H1 (cell line): ENCODE measurements around the gene EVA1B. TPM values are rescaled to one million over a fixed set of nuclear protein-coding genes. Genes with fewer than 3 reads are reported as not detected.

ENCODE experiments used
- polyA plus RNA-seq, 7 experiments: library from polyadenylated mRNA; depleted of rRNA in 3 of 7; stranded (reverse) in 5 of 7; unstranded in 2 of 7; fragments of >200 nt in 5 of 7; fragments of 200-250 nt in 2 of 7; gene quantifications; 1 replicate in 5 of 7; 2 replicates in 1 of 7; 4 replicates in 1 of 7; pipeline versions ENCODE4 v1.2.1 to v1.2.3, GENCODE V29; 2011 to 2013; ENCODE audit warnings: missing spikeins in 2 of 7, mixed read lengths in 2 of 7
- total RNA-seq: library from RNA; stranded (reverse); fragmentation: NEBNext Ultra II Directional; extraction: Animal tissue kit (Norgen Biotek cat#: 25700); gene quantifications from 2 replicates; pipeline ENCODE4 v1.2.1, GENCODE V29; 2021
- TF ChIP-seq, protein P1 (sequence below): fragments of 300-600 bp; sonication (generic); IDR thresholded peaks from 2 replicates; pipeline ENCODE4 v1.7.1; 2012; ENCODE audit warnings: low read length, moderate library complexity, mild to moderate bottlenecking, inconsistent platforms; ENCODE audit not compliant: insufficient replicate concordance

The EVA1B gene
- total and polyA plus RNA-seq, 2 of the 8 experiments (the other 6 are each of a cell fraction or from before 2014, with no cell fraction given): 10.0 to 19.9 TPM

DNA sequence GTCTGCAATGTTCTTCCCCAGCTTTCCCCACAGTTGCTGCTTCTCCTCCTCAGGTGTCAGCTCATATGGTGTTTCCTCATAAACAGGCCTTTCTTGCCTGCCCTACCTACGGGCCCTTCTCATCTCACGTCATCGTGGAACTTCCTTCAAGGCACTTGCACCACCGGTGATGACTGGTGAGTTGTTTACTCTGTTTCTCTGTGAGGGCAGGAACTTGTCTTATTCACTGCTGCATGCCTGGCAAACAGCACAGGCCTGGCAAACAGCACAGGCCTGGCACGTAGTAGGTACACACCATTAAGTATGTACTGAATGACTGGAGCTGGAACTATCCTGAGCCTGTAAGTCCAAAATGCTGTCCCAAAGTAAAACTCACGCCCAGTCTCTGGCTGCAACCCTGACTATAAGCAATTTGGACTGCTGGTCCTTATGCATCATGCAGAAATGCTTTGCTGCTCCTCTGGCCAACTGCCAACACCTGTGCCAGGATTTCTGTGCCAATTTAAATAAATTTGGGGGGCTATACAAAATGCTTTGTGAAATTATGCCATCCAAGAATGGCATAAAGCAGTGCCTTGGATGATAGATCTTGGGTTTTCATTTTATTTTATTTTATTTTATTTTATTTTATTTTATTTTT lies 36.6 kb upstream of the EVA1B start (continued):
- TF ChIP-seq, protein P1, sequence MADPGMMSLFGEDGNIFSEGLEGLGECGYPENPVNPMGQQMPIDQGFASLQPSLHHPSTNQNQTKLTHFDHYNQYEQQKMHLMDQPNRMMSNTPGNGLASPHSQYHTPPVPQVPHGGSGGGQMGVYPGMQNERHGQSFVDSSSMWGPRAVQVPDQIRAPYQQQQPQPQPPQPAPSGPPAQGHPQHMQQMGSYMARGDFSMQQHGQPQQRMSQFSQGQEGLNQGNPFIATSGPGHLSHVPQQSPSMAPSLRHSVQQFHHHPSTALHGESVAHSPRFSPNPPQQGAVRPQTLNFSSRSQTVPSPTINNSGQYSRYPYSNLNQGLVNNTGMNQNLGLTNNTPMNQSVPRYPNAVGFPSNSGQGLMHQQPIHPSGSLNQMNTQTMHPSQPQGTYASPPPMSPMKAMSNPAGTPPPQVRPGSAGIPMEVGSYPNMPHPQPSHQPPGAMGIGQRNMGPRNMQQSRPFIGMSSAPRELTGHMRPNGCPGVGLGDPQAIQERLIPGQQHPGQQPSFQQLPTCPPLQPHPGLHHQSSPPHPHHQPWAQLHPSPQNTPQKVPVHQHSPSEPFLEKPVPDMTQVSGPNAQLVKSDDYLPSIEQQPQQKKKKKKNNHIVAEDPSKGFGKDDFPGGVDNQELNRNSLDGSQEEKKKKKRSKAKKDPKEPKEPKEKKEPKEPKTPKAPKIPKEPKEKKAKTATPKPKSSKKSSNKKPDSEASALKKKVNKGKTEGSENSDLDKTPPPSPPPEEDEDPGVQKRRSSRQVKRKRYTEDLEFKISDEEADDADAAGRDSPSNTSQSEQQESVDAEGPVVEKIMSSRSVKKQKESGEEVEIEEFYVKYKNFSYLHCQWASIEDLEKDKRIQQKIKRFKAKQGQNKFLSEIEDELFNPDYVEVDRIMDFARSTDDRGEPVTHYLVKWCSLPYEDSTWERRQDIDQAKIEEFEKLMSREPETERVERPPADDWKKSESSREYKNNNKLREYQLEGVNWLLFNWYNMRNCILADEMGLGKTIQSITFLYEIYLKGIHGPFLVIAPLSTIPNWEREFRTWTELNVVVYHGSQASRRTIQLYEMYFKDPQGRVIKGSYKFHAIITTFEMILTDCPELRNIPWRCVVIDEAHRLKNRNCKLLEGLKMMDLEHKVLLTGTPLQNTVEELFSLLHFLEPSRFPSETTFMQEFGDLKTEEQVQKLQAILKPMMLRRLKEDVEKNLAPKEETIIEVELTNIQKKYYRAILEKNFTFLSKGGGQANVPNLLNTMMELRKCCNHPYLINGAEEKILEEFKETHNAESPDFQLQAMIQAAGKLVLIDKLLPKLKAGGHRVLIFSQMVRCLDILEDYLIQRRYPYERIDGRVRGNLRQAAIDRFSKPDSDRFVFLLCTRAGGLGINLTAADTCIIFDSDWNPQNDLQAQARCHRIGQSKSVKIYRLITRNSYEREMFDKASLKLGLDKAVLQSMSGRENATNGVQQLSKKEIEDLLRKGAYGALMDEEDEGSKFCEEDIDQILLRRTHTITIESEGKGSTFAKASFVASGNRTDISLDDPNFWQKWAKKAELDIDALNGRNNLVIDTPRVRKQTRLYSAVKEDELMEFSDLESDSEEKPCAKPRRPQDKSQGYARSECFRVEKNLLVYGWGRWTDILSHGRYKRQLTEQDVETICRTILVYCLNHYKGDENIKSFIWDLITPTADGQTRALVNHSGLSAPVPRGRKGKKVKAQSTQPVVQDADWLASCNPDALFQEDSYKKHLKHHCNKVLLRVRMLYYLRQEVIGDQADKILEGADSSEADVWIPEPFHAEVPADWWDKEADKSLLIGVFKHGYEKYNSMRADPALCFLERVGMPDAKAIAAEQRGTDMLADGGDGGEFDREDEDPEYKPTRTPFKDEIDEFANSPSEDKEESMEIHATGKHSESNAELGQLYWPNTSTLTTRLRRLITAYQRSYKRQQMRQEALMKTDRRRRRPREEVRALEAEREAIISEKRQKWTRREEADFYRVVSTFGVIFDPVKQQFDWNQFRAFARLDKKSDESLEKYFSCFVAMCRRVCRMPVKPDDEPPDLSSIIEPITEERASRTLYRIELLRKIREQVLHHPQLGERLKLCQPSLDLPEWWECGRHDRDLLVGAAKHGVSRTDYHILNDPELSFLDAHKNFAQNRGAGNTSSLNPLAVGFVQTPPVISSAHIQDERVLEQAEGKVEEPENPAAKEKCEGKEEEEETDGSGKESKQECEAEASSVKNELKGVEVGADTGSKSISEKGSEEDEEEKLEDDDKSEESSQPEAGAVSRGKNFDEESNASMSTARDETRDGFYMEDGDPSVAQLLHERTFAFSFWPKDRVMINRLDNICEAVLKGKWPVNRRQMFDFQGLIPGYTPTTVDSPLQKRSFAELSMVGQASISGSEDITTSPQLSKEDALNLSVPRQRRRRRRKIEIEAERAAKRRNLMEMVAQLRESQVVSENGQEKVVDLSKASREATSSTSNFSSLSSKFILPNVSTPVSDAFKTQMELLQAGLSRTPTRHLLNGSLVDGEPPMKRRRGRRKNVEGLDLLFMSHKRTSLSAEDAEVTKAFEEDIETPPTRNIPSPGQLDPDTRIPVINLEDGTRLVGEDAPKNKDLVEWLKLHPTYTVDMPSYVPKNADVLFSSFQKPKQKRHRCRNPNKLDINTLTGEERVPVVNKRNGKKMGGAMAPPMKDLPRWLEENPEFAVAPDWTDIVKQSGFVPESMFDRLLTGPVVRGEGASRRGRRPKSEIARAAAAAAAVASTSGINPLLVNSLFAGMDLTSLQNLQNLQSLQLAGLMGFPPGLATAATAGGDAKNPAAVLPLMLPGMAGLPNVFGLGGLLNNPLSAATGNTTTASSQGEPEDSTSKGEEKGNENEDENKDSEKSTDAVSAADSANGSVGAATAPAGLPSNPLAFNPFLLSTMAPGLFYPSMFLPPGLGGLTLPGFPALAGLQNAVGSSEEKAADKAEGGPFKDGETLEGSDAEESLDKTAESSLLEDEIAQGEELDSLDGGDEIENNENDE: no peak
